Measurements from ENCODE around the gene SLC49A3.
"Not testable (repeated sequence)": the region's sequence is repeated elsewhere in the genome, so short reads cannot be mapped to it uniquely, and the experiment has no call there.

Gene SLC49A3

DNA sequence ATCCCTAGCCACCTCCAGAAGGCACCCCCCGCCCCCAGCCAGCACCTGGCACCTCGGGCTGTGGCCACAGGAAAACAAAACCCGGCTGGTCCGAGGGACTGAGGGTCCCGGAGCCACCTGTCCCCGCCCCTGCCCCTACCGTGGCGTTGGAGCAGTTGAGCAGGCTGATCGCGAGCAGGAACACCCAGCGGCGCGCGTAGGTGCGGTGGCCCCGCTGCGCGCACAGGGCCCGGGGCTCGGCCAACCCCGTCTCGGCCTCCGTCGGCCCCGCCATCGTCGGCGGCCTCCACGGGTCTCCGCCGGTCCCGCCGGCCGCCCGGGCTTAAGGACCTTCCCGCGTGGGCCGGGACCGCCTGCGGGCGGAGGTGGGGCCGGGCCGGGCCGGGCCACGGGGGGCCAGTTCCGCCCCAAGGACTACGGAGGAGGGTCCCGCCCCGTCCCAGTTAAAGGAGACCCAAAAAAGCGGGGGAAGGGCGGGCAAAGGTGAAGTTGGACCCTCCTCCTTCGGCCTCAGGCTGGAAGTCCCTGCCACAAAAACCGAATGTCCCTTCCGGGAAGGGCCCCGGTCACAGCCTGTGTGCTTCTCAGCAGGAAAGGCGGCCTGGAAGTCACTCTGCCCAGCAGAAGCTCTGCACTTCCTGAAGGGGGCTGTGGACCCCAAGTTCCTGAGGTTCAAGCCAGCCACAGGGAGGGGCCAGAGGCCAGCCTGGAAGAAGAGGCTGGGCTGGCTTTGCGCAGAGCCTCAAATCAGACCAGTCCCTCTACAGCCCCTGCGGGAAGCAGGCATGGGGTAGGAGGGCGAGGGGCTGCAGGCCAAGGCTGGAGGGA lies at the start of gene SLC49A3:
TSS of gene SLC49A3 (minus strand) at position 298 of the 828 bp plus-strand sequence. CDS start at position 274, 24 bp downstream.
- no peak for DNase-seq (ENCODE audit: low read depth in 2 of 2, low spot score in 1 of 2)

DNA sequence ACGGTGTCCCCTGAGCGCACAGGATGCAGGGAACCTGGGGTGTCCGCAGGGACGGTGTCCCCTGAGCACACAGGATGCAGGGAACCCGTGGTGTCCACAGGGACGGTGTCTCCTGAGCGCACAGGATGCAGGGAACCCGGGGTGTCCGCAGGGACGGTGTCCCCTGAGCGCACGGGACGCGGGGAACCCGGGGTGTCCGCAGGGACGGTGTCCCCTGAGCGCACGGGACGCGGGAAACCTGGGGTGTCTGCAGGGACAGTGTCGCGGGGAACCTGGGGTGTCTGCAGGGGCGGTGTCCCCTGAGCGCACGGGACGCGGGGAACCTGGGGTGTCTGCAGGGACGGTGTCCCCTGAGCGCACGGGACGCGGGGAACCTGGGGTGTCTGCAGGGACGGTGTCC lies 47.6 kb upstream of the SLC49A3 start:
- not testable (repeated sequence) for DNase-seq (ENCODE audit: low read depth in 2 of 2, low spot score in 1 of 2)

DNA sequence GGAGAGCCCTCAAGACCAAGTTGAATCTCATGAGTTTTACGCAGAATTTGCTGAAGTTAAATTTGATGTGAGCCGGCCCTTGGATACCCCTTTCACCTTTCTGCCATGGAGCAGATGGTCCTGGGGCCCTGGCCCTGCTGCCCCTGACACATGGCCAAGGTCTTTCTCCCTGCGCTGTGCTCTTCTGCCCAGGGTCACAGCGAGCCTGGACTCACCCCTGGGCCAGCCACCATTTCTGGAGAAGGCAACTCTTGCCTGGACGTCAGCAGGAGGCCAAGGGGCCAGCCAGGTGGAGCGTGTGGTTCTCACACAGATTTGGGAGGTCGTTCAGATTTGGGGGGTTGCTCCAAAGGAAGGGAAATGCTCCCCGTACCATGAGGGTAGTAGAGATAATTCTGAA lies 46.6 kb upstream of the SLC49A3 start:
- no peak for DNase-seq (ENCODE audit: low read depth in 2 of 2, low spot score in 1 of 2)

DNA sequence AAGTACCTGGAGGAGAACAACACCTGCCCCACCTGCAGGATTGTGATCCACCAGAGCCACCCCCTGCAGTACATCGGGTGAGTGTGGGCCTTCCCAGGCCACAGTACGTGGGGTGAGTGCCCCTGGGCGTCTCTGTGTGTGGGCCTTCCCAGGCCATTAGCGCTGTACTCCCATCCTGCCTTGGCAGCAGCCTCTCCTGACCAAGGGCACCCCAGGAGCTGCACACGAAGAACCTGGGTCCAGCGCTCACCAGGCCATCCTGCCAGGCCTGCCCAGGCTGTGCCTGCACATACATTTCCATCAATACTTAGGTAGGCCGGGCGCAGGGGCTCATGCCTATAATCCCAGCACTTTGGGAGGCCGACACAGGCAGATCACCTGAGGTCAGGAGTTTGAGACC lies 46.0 kb upstream of the SLC49A3 start:
- DNase-seq (ENCODE audit: low read depth in 2 of 2, low spot score in 1 of 2): no peak

DNA sequence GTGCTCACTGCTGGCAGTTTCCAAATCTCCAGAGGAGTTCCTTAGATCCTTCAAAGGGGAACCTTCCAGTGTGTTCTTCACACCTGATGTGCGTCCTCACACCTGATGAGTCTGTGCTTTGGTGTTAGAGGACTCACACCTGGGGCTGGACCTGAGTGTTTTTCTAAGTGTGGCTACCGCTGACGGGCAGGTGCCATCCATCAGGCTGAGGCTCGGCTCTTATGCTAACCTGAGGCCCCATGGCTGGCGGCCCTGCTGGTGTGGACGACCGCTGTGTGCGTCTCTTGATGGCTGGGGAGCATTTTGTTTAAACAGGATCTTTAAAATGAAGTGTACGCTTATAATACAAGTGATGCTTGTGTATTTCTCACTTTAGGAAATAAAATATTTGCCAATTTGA lies 45.1 kb upstream of the SLC49A3 start:
- no peak for DNase-seq (ENCODE audit: low read depth in 2 of 2, low spot score in 1 of 2)

DNA sequence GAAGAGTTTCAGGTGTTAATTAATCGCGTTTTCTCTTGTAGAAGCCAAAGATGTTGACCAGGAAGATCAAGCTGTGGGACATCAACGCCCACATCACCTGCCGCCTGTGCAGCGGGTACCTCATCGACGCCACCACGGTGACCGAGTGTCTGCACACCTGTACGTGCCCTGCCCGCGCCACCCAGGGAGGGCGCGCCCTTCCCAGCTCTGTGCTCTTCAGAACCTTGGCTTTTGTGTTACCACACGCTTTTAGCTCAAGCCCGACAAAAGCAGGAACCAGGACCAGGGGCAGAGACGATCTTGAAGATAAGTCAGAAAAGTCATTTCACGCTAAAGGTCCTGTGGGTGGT lies 44.7 kb upstream of the SLC49A3 start:
- no peak for DNase-seq (ENCODE audit: low read depth in 2 of 2, low spot score in 1 of 2)

DNA sequence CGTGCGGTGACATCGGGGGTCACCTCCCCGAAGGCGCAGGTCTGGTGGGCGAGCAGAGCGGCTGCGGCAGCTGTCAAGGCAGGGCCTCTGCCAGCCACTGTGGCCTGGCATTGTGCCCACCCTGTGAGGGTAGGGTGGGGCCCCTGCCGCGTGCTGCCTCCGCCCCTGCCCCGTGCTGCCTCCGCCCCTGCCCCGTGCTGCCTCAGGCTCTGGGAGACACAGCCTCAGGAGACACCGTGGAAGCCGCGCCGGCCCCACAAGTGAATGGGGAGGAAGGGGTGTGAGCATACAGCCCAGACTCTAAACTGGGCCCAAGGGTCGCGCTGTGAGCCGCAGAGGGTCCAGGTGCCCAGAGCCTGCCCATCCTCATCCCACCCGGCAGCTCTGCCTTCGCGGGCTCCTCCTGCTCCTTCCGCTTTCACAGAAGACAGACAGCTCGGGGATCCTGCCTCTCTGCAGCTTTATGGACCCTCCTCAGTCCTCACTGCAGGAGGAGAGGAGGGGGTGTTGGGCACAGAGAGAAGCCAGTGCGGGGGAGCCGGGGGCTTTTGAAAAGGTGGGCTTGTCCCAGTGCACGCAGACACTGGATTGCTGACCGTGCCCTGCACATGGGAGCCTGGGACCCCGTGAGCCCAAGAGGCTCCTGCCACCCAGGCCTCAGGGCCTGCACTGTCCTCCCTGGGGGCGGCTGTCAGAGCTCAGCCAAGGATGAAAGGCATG lies 44.1 kb upstream of the SLC49A3 start:
- DNase-seq (ENCODE audit: low read depth in 2 of 2, low spot score in 1 of 2): no peak

DNA sequence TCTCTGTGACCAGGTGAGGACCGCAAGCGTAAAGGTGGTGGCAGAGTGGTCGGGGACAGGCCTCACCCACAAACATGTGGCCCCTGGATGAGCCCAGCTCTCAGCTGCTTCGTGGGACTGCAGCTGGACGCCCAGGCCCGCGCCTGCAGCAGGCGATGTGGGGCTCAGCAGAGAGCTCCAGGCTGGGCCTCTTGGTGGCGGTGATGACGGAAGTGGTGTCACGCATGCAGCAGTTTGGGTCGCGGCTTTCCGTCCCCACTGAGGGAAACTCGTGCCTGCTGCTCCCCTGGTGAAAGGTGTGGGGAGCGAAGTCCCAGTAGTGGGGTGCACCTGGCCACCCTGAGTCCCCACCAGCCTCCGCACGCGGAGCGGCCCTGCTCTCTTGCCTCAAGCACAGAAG lies 43.5 kb upstream of the SLC49A3 start:
- no peak for DNase-seq (ENCODE audit: low read depth in 2 of 2, low spot score in 1 of 2)

DNA sequence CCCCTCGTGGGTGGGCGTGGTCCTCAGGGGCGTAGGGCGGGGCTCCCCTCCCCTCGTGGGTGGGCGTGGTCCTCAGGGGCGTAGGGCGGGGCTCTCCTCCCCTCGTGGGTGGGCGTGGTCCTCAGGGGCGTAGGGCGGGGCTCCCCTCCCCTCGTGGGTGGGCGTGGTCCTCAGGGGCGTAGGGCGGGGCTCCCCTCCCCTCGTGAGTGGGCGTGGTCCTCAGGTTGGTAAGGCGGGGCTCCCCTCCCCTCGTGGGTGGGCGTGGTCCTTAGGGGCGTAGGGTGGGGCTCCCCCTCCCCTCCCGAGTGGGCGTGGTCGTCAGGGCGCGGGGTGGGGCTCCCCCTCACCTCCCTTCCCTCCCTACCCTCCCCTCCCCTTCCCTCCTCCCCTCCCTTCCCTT lies 43.0 kb upstream of the SLC49A3 start:
- not testable (repeated sequence) for DNase-seq (ENCODE audit: low read depth in 2 of 2, low spot score in 1 of 2)

DNA sequence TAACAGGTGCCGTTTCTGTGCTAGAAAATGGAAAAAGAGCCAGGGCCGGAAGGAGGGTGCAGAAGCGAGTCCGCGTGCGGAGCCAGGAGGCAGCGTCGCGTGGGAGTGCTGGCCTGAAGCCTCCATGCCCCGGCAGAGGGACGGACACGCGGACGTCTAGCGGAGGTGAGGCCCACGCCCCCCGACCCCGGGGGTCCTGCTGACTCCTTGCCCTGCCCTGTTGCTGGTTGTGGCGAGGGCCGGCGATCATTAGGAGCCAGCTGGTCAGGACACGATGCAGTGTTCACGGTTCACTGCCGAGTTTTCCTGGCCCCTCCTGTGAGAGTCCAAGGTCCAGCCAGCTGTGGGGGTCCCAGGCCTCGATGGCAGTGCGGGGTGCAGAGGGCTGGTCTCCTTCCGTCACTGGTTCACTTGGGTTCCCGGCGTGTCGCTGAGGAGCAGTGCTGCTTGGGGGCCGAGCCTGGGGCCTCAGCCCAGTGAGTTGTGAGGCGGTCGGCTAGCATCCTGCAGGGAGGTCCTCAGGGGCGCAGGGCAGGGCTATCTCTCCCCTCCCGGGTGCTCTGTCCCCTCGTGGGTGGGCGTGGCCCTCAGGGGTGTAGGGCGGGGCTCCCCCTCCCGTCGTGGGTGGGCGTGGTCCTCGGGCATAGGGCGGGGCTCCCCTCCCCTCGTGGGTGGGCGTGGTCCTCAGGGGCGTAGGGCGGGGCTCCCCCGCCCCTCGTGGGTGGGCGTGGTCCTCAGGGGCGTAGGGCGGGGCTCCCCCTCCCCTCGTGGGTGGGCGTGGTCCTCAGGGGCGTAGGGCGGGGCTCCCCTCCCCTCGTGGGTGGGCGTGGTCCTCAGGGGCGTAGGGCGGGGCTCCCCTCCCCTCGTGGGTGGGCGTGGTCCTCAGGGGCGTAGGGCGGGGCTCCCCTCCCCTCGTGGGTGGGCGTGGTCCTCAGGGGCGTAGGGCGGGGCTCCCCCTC lies 42.3 kb upstream of the SLC49A3 start:
- not testable (repeated sequence) for DNase-seq (ENCODE audit: low read depth in 2 of 2, low spot score in 1 of 2)

DNA sequence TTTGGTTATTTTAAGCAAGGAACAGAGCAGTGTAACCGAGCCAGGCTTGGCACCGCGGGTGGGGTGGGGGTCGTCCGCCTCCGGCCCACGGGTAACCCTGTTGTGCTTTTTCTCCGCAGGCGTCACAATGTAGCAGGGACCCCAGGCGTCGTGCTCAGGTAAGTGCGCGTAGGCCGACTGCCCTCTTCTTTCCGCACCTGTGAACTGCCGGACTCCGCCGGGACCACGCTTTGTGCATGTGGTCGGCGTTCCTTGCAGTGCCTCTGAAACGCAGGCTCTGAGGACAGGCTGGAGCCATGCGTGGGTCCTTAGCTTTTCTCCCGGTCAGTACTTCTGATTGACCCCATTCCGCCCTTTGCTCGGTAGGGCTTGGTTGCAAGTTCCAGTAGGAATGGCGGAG lies 41.6 kb upstream of the SLC49A3 start:
- no peak for DNase-seq (ENCODE audit: low read depth in 2 of 2, low spot score in 1 of 2)

DNA sequence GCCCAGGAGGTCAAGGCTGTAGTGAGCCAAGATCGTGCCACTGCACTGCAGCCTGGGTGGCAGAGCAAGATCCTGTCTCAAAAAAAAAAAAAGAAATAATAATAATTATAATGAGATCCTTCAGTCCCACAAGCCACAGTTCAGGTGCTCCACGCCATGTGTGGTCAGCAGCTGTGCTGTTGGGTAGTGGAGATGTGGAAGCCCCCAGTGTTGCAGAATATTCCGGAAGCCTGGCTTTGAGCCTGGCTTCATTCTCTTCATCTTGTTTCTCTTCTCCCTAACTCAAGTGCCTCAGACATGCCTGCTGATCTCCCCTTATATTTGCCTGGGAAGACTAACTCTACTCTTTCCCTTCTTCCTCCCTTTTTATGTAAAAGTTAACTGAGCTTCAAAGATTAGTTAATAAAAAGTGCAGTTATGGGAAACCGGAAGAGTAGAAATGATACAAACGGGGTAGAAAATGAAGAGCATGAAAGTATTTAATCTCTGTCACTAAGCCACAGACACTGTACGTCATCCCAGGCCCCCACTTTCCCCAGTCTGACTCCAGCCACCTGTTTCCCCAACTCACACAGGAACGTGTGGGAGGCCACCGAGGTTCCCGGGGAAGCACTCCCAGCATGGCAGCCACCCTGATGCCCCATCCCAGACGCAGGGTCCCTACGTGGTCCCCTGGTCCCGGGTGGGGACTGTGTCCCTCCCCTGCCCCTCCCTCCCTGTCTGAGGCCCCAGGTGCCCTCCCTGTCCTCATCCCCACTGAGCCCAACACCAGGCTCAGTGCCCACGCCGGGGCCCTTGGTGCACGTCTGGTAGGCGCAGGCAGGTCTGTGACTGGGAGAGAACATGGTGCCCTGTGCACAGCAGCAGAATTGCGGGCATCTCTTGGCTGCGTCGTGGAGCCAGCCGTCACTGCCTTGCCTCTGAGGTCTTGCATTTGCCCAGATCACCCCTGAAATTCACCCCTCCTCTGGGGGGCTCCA lies 40.7 kb upstream of the SLC49A3 start:
- DNase-seq (ENCODE audit: low read depth in 2 of 2, low spot score in 1 of 2): no peak

DNA sequence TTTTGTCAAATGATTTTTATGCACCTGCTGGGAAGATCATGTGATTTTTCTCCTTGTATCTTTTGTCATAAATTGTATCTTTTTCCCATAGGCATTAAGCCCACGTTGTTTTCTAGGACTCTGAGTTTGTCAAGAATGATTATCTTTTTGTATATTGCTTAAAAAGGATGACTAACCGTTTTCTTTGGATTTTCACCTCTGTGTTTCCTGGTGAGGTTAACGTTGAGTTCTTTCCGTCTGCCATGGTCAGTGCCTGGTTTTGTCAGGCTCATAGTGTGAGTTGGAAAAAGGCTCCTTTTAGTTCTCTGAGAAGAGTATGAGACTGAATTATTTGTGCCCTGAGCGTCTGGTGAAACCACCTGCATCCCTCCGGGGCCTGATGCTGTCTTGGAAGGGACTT lies 38.6 kb upstream of the SLC49A3 start:
- no peak for DNase-seq (ENCODE audit: low read depth in 2 of 2, low spot score in 1 of 2)

DNA sequence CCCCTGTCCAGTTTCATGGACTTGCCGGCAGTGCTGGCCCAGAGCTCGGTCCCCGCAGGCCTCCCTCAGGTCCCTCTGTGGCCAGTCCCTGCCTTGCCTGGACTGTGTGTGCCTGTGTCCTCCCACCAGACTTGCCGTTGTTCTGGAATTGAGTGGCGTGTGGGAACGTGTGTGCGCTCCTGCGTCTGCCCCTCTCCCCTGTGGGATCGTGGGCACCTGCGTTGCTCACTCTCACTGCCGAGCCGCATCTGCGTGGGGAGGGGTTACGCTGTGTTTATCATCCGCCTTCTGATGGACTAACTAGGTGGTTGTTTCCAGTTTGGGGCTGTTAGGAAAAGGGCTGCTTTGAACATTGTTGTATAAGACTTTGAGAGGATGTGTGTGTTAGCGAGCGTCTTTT lies 37.9 kb upstream of the SLC49A3 start:
- DNase-seq (ENCODE audit: low read depth in 2 of 2, low spot score in 1 of 2): no peak

DNA sequence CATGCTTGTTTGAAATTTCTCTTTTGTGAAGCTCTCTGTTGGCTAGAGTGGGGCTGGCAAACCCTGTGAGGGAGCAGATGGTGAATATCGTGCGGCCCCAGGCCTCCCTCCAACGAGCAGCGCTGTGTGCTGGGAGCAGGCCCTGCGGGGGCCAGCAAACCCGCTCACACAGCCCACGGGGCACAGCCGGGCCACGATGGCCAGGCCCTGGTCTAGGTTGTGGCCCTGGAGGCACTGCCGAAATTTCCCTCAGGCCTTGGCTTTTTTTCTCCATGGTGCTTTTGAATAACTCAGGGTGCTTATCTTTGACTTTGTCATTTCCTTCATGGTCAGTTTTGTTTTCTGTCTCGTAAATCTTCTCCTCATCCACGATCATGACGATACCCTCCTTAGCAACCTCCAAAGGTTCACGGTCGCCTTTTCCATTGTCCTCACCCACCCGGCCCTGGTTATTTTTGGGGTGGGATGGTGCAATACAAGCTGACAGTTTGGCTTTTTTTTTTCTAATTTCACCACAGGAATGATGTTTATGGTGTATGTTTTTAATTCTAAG lies 37.4 kb upstream of the SLC49A3 start:
- DNase-seq (ENCODE audit: low read depth in 2 of 2, low spot score in 1 of 2): no peak

DNA sequence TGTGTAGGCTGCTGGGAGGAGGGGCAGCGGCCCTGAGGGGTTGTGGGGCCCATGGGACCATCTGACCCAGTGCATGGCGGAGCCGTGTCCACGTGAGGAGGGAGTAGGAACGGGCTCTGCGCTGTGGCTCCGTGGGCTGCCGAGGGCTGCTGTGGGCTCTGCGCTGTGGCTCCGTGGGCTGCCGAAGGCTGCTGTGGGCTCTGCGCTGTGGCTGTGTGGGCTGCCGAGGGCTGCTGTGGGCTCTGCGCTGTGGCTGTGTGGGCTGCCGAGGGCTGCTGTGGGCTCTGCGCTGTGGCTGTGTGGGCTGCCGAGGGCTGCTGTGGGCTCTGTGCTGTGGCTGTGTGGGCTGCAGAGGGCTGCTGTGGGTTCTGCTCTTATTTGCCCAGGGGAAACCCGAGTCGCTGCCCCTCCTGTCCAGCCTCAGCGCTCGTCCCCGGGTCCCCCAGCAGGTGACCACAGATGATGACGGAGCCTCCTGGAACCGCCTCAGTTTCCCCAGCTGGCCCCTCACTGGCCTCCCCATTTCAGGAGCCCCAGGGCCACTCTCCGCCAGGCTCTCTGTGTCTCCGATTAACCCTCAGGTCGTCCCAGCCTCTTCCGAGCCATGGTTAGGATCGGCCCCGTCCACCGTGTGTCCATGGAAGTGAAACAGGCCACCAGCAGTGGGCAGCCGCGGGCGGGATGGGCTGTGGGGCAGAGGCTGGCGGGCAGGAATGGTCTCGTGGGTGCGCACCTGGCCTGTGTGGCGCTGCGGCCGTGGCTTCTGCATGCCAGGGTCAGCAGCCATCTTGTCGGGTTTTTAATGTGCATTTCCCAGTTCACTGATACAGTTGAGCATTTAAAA lies 36.7 kb upstream of the SLC49A3 start:
- no peak for DNase-seq (ENCODE audit: low read depth in 2 of 2, low spot score in 1 of 2)

DNA sequence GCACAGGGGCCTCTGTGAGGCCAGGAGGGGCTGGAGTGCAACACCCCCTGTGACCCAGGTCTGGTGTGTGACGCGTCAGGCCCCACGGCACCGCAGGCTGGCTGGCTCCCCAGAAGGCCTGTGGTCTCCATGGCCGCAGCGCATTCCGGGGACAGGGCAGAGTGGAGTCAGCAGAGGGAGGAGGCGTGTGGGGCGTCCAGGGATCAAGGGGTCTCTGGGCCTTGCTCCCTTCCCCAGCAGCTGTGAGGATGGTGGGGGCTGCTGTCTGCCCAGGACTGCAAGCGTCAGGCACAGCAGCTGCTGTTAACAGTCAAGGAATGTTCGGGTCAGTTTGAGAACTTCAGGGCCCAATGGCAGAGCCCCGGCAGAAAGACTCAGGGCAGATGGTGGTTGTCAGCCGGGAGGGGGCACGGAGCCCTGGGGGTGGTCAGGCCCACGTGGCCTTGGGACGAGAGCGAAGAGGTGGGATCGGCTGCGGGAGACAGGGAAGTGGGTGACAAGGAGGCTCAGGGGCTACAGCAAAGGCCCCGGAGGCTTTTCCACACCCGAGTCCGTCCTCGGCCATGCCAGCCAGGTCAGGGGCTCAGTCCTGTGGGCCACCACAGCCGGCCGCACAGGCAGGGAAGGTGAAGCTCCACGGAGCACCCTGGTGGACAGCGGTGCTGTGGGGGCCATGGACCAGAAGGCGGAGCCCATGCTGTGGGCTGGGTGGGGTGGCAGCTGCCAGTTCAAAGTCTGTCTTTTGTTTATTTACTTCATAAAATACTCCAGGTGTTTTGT lies 35.0 kb upstream of the SLC49A3 start:
- no peak for DNase-seq (ENCODE audit: low read depth in 2 of 2, low spot score in 1 of 2)

DNA sequence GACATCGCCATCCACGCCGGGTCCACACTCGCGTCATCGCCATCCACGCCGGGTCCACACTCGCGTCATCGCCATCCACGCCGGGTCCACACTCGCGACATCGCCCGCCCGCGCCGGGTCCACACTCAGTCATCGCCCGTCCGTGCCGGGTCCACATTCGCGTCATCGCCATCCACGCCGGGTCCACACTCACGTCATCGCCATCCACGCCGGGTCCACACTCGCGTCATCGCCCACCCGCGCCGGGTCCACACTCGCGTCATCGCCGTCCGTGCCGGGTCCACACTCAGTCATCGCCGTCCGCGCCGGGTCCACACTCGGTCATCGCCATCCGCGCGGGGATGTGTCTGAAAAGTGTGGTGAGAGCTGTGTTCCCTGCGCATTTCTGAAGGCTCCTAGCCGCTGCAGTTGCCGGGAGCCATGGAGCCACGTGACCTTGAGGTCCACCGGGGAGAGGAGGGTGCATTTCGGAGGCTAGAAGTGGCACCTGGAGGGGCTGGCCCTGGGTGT lies 34.0 kb upstream of the SLC49A3 start:
- DNase-seq (ENCODE audit: low read depth in 2 of 2, low spot score in 1 of 2): no peak
